SKM-1 treated with dmso at 0.1 percent for 144 hours (cell line): ENCODE measurements around the gene GPC5.
"Not testable (repeated sequence)": the region's sequence is repeated elsewhere in the genome, so short reads cannot be mapped to it uniquely, and the experiment has no call there.

Experiments used
- DNase-seq: peaks from one replicate; lab custom pipeline; 2025; ENCODE audit not compliant: unreplicated experiment; lab: John Stamatoyannopoulos, UW

Gene GPC5

DNA sequence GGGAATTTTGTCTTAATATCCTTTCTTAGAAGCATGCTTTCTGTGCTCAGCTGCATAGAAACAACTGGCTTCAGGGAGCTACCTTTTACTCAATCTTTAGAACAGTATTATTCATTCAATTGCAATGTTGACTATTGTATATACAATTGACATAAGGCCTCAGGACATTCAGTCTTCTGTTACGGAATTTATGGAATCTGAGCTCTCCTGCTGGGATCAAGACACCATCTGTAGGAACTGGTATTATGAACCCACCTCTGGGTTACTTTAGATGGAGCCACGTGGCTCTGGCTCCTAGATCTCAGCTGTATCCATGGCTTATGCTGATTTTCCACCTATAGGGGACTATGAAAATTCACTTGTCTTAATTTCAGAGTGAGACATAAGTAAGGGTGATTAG, 1112.0 kb downstream of the GPC5 start:
- DNase-seq: no peak

GRCh38 chr13:92512852-92513251, 1114.4 kb downstream of the GPC5 start:
- DNase-seq: no peak

GRCh38 chr13:92513672-92514071, 1115.3 kb downstream of the GPC5 start:
- DNase-seq: no peak

GRCh38 chr13:92514420-92515125, 1116.2 kb downstream of the GPC5 start:
- DNase-seq: no peak

DNA sequence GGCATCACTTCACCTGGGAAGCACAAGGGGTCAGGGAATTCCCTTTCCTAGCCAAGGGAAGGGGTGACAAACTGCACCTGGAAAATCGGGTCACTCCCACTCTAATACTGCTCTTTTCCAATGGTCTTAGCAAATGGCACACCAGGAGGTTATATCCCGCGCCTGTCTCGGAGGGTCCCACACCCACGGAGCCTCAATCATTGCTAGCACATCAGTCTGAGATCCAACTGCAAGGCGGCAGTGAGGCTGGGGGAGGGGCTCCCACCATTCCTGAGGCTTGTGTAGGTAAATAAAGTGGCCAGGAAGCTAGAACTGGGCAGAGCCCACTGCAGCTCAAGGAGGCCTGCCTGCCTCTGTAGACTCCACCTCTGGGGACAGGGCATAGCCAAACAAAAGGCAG, 1118.5 kb downstream of the GPC5 start:
- DNase-seq: not testable (repeated sequence)

GRCh38 chr13:92518622-92519021, 1120.2 kb downstream of the GPC5 start:
- DNase-seq: not testable (repeated sequence)

- DNase-seq: no peak
These were observed 1131.9 kb downstream of the GPC5 start for GRCh38 chr13:92530364-92530763.

DNA sequence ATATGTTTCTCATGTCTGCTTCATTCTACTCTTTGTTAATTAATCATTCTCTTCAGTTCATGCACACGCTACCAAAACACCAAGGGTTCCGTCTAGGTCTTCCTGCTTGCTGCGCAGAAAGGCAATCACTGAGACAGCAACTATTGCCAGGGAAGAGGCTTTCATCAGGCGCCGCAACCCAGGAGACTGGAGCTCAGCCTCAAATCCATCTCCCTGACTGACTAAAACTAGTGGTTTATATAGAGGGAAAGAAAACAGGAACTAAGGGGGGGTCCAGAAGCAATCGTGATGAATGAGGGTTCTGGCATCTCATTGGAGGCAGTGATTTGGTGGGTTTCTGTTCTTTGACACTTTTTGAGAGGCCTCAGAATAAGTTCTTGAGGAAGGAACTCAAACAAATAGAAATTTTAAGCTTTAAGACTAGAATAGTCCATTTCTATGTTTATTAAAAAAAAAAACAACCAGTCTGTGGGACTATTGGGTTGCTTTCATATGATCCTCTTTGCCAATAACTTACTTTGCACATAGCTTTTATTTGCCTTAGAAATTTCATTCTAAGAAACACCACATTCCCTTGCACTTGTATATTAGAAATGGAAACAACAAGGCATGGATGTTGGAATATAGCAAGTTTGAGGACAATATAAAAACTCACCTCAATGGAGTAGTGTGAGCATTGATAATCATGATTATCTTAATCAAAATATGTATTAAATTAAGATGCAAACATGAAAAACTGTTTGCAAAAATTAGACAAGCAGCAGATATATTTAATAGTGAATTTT, 1137.0 kb downstream of the GPC5 start:
- no peak for DNase-seq

DNA sequence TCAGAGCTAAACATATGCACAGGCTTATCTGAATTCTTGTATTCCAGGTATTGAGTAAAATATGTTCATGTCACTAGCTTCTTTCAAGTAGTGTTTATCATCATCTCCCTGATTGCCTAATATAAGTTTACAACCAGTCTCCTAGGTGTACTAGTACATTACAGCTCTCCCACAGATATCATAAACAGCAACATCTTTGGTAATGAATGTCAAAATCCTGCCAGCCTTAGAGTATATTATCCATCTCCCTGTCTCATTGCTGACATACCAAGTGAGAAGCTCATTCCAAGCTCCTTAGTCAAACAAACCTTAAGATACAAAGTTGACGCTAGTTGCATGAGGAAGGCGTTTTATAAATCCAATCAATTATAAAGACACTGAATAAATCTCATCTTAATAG, 1139.0 kb downstream of the GPC5 start:
- DNase-seq: no peak

DNA sequence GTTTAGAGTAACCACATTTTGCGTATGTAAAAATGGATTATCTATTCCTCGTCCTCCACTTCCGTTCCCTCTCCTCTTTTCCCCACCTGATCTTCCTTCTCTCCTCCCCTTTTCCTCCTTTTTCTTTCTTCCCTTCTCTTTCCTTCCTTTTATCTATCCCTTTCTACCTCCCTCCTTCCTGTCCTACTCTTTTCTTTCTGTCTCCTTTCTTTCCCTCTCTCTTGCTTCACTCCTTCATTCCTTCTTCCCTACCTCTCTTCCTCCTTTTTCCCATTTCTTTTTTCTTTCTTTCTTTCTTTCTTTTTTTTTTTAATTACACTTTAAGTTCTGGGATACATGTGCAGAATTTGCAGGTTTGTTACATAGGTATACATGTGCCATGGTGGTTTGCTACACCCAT, 1139.7 kb downstream of the GPC5 start:
- DNase-seq: no peak

- not testable (repeated sequence) for DNase-seq
These were observed 1140.7 kb downstream of the GPC5 start for GRCh38 chr13:92539148-92539547.

DNA sequence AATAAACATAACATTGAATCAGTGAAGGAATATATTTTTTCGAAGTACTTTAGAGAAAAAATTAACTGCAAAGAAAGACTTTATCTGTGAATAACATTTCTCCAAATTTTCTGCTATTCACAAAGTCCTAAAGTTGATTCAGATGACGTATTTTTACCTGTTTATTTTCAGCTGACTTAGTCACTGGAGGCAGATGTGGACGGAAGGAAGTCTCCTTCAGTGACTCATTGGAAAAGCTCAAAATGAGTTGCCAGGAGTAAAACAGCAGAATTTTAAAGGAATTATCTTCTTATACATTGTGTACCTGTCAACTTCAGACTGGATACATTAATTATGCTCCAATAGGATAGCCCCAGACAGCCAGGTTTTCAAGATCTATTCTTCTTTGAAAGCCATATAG, 1148.8 kb downstream of the GPC5 start:
- DNase-seq: no peak

DNA sequence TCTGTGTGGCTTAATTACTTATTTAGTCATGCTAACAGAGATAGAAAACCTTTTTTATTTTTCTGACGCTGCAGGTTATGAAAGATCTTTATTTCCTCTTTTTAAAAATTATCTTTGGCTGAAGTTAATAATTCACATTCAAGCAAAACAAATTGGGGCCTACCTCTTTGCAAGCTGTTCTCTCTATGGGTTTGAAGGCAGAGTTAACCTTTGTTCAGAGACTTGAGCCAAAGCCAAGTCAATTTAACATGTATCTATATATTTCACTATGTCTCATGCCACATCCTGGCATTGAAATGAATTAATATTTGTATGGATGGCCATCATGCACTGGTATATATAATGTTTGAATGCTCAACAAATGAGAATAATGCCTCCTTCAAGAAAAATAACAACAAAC, 1150.9 kb downstream of the GPC5 start:
- no peak for DNase-seq

GRCh38 chr13:92553470-92554114, 1155.2 kb downstream of the GPC5 start:
- DNase-seq: no peak

DNA sequence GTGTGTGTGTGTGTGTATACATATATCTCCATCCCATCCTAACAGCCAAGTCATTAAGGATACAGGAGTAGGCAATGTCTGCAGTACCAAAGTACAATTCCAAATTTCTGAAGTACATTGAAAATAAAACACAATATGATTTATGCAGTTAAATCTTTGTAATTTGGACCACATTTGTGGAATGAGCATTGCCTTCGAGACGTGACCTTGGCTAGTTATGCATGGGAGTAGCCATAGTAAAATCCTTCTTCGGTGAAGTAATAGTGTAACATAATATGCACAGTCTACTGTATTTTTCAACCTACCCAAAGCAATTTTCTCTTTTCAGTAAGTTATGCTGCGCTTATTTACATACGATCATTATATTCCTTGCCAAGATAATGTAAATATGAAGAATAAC, 1162.5 kb downstream of the GPC5 start:
- no peak for DNase-seq

GRCh38 chr13:92564942-92565341, 1166.5 kb downstream of the GPC5 start:
- no peak for DNase-seq

GRCh38 chr13:92566767-92567166, 1168.3 kb downstream of the GPC5 start:
- no peak for DNase-seq

DNA sequence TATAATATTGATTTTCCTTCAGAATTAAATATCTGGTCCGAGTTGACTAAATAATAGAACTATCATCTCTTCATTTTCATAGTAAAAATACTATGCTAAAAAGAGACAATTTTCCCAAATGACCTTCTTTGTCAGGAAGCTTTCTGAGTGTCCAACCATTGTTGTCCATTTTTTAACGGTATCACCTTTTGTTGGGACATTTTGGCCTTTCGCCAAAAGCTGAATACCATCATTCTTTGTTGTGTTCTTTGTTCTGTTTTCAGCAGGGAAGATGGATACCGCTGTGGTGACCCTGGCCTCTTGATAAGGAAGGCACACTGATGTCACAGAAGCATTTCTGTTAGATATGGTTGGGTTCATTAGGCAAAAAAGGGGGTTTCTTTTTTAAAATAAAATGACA, 1173.8 kb downstream of the GPC5 start:
- no peak for DNase-seq

DNA sequence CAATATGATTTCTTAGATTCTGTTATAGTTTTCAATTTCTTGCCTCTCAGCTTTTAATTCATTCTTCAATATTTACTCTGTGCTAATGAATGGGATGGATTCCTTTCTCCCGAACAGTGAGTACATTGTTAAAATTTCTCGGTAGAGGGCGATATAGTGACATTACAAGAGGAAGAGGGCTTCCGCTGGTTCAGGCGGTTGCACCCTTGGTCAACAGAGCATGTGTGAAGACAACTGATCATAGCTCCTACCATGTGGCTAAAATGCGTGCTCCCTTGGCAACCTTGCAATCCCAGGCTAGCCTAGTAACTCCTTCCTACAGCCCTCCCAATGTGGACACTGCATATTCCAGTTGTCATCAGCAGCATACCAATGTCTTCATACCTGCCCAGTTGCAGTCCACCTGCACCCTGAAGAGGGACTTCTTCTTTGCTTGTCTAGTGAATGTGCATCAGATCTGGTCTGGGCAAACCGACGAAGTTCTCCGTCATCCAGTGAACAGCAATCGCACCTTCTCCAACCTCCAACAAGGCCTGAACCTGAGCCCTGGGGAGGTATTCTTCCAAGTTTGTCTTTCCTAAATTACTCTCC, 1175.1 kb downstream of the GPC5 start:
- no peak for DNase-seq

DNA sequence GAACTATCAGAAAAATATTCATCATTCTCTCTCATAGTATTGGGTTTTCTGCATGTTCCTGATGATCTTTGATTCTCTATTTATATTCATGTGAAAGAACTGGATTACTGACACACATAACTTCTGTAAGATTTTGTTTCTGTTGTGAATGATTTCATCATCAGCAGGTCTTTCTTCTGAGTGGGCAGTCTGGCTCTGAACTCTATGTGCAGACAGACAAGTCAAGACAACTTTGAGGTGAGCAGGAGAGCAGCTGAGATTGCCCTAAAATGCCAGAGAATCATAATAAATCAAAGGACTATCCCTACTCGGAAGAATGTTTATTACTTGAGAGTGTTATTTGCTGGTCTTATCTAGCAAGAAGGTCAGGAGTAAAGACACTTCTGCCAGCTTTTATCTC, 1176.1 kb downstream of the GPC5 start:
- DNase-seq: no peak

GRCh38 chr13:92575777-92576176, 1177.4 kb downstream of the GPC5 start:
- DNase-seq: no peak

DNA sequence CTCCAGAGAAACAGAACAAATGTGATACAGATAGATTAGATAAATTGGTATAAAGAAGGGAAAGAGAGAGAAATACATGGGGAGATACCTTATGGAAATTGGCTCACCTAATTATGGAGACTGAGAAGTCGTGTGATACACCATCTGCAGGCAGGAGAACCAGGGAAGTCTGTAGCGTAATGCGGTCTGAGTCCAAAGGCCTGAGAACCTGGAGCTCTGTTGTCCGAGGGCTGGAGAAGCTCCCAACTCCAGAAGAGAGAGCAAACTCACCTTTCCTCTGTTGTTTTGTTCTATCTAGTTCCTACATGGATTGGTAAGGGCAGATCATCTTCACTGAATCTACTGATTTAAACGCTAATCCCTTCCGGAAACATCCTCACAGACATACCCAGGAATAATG, 1179.9 kb downstream of the GPC5 start:
- no peak for DNase-seq
